NB4 (cell line): Measurements from ENCODE around the gene SLC15A5.

Experiments
- MAX ChIP-seq: IDR thresholded peaks from 2 replicates; pipeline ENCODE4 v1.6.1; 2011; ENCODE audit warnings: low read depth, low read length
- MYC ChIP-seq: IDR thresholded peaks from 2 replicates; pipeline ENCODE4 v1.6.1; 2011; ENCODE audit warnings: low read depth, low read length
- POLR2A ChIP-seq: IDR thresholded peaks from 2 replicates; pipeline ENCODE4 v1.6.1; 2011; ENCODE audit warnings: mild to moderate bottlenecking; ENCODE audit not compliant: insufficient read length; ENCODE audit errors: extremely low read depth
- TF ChIP-seq, protein P1 (sequence below): IDR thresholded peaks from one replicate; pipeline ENCODE4 v1.5.1; 2012; ENCODE audit warnings: low read depth, low read length

GRCh38 chr12:16152885-16153673 is 124.4 kb downstream of the SLC15A5 start:
- TF ChIP-seq, protein P1, sequence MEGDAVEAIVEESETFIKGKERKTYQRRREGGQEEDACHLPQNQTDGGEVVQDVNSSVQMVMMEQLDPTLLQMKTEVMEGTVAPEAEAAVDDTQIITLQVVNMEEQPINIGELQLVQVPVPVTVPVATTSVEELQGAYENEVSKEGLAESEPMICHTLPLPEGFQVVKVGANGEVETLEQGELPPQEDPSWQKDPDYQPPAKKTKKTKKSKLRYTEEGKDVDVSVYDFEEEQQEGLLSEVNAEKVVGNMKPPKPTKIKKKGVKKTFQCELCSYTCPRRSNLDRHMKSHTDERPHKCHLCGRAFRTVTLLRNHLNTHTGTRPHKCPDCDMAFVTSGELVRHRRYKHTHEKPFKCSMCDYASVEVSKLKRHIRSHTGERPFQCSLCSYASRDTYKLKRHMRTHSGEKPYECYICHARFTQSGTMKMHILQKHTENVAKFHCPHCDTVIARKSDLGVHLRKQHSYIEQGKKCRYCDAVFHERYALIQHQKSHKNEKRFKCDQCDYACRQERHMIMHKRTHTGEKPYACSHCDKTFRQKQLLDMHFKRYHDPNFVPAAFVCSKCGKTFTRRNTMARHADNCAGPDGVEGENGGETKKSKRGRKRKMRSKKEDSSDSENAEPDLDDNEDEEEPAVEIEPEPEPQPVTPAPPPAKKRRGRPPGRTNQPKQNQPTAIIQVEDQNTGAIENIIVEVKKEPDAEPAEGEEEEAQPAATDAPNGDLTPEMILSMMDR: no peak
- TF ChIP-seq MYC (no peak), MAX (no peak), POLR2A (no peak)
